Measurements from ENCODE around the gene LARGE1. TPM values are rescaled to one million over a fixed set of nuclear protein-coding genes. Genes with fewer than 3 reads are reported as not detected.
"Not testable (repeated sequence)": the region's sequence is repeated elsewhere in the genome, so short reads cannot be mapped to it uniquely, and the experiment has no call there.

LARGE1 gene
- total RNA-seq, 1 experiment from 2014 or later: 1.6 TPM

DNA sequence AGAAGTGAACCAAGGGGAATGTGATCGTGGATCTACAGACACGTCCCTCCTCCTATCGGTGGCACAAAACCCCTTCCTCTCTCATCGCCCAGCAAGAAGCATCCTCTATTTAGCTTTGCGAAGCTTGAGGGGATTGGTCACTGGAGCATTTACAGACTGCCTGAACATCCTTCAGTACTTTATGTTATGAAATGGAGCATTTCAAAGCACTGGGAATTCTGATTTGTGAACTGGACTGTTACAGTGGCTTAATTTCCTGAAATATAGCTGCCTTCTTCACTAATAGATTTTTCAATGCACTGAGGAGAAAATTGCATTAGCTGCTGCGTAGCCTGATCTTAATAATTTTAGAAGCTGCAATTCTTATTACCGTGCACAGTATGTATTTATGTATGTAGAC, 344.5 kb downstream of the LARGE1 start:
- DNase-seq (ENCODE audit: extremely low read depth, low read depth): no peak

DNA sequence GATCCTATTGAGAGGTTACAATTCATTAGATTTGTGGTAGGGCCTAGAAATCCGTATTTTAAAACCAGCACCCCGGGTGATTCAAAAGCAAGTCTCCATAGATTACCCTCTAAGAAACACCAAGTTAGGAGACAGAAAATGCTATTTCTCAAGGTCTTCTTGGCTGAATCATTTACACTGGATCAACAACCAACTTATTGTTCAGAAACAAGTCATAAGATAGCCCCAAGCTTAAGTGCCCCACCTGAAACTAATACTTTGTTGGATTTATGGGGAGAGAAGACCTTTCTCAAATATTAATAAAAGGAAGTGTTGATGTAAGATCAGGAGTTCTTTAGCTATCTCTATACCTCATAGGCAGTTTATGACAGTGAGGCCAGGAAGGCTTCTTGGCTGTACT, 345.2 kb downstream of the LARGE1 start:
- no peak for DNase-seq (ENCODE audit: extremely low read depth, low read depth)

DNA sequence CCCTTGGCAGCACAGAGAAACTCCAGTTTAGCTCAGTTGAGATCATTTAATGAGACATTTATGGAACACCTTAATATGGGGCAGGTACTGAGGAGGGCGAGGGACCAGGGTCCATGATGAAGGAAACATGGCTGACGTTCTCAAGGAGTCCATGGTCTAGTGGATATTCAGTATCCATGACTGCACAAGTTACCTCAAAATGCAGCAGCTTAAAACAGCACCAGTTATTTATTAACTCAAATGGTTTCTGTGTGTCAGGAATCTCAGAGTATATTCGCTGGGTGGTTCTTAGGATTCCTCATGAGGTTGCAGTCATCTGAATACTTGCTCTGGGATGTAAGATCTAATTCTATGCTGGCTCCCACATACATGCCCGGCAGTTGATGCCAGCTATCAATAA, 346.8 kb downstream of the LARGE1 start:
- no peak for DNase-seq (ENCODE audit: extremely low read depth, low read depth)

DNA sequence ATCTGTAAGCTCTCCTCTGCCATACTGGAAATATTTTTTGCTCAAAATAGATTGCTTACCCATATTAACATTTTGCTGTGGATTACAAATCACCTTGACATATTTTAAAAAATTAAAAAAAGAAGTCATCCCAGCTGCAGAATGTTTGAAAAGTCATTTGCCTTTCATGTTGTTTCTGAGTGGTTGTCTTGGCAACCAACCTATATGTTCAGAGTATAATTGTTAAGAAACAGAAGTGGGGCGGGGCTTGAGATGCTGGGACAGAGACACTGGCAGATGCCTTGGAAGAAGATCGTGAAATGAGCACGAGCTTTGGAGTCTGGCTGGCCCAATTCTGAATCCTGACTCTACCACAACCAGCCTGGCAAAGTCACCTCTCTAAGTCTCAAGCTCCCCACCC, 348.2 kb downstream of the LARGE1 start:
- DNase-seq (ENCODE audit: extremely low read depth, low read depth): no peak

DNA sequence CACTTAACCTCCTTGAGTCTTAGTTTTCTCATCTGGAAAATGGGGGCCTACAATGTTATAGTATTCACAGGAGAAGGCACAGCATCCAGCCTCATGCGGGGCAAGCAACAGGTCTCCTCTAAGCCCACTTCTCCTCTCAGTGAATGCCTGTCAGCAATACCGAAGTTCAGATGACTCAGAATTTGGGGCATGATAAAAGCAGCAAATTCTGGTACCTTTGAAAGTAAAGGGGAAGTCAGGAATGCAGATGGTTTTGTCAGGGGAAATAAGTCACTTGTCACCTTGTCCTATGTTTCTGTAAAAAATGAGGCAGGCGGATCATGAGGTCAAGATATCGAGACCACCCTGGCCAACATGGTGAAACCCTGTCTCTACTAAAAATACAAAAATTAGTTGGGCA, 350.2 kb downstream of the LARGE1 start:
- DNase-seq (ENCODE audit: extremely low read depth, low read depth): no peak

DNA sequence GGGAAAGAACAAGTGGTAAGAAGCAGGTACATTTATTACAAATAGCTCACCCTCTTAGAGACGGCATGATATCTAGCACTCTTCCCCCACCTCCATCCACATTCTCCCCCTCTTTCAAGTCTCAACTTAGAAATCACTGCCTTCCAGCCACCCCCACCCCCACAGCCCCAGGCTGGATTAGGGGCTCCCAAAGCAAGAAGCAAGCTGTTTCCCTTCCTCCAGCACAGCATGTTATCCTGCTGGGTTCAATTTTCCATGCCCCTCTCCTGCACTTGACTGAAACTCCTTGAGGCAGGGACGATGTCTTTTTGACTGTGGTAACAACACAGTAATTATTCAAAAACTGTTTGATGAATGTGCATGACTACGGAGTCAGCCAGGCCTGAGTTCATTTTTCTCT, 350.7 kb downstream of the LARGE1 start:
- no peak for DNase-seq (ENCODE audit: extremely low read depth, low read depth)

DNA sequence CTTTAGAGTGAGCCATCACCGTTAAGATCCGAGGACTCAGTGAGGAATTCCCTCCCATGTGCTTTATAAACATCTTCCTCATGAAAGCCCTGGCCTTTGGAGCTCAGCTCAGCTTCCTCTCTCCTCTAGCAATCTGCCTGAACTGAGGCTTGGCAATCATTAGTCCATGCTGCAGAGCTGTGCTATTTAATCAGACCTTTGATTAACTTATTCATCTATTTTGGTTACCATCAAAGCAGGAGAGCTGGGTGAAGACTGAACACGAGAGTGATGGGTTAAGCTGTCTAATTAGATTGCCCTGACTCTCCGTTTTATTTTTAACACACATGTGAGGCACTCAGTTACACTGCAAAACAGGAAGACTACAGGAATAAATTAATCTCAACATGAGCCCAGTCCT, 351.3 kb downstream of the LARGE1 start:
- no peak for DNase-seq (ENCODE audit: extremely low read depth, low read depth)

DNA sequence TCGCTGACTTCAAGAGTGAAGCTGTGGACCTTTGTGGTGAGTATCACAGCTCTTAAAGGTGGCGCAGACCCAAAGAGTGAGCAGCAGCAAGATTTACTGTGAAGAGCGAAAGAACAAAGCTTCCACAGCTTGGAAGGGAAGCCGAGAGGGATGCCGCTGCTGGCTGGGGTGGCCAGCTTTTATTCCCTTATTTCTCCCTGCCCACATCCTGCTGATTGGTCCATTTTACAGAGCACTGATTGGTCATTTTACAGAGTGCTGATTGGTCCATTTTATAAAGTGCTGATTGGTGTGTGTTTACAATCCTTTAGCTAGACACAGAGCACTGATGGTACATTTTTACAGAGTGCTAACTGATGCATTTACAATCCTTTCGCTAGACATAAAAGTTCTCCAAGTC, 353.8 kb downstream of the LARGE1 start:
- not testable (repeated sequence) for DNase-seq (ENCODE audit: extremely low read depth, low read depth)

DNA sequence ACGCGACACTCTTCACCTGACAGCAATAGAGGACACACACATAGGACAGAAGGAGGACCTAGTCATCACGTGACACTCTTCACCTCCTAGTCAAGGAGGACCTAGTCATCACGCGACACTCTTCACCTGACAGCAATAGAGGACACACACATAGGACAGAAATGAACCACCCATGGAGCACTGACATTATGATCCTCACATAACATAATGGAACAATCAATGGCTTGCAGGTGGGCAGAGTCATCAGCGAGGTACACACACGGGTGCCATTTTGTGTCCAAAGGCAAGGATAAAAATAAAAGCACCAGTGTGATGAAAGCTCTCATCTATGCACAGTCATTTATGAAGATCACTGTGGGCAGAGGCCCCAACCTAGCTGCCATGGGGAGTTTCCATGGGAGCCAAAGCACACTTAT, 354.7 kb downstream of the LARGE1 start:
- DNase-seq (ENCODE audit: extremely low read depth, low read depth): no peak

DNA sequence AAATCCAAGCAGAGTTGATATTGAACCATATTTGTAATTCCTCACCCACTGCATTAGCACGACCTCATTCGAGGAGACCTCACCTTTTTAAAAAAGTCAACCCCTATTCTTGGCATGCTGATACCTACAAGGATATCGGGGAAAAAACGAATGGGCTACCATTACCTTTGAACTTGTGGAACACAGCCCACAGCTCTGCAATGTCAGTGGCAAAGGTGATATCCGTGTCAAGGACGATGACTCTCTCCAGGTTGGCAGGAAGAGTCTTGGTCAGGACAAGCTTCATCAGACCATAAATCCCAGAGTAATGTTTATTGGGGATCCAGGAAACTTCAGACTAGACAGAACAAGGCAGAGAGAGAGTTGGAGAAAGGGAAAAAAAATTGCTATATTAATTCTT, 355.6 kb downstream of the LARGE1 start:
- DNase-seq (ENCODE audit: extremely low read depth, low read depth): no peak

DNA sequence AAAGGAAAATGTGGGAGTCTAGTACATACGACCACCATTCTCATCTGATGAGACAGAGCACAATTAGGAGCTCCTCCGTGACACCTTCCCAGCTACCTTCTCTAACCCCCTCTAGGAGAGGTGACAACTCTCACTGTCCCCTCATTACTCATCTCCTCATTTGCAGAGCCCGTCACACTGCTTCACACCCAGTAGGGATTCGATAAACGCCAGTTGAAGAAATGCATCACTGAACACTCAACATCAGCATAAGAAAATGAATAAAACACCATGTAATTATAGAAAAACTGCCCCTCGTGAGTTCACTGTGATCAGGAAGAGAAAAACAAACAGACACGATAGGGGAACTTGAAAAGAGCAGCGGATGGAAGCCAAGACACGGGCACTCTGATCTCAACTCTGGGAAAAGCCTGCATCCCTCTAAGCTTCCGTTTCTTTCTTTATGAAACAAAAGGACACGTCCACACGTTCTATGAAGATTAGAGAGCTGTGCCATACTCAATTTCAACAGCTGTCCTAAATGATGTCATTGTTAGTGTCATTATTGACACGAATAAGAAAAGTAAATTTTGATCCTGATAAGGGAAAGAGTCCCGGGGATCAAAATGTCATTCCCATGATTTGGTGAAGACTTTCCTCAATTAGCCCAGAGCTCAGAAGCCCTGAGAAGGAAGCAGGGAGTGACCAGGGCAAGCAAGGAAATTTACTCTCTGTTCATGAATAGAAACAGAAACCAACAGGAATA, 356.9 kb downstream of the LARGE1 start:
- no peak for DNase-seq (ENCODE audit: extremely low read depth, low read depth)

DNA sequence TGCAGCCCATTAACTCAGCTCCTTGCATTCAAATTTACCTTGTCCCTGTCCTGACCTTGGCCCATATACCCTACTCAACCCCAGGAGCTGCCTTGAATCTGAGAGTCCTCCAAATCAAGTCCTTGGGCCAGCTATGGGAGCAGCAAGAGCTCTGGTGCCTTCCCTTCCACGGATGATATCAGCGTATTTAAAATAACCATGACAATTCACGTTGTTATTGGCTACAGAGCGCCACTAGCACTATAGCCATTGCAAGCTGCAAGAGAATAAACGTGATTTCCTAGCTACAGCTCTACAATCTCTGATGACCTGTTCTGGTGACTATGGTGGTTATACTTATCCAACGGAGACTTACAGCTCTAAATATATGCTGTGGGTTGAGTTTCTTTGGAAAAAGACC, 357.8 kb downstream of the LARGE1 start:
- DNase-seq (ENCODE audit: extremely low read depth, low read depth): no peak

DNA sequence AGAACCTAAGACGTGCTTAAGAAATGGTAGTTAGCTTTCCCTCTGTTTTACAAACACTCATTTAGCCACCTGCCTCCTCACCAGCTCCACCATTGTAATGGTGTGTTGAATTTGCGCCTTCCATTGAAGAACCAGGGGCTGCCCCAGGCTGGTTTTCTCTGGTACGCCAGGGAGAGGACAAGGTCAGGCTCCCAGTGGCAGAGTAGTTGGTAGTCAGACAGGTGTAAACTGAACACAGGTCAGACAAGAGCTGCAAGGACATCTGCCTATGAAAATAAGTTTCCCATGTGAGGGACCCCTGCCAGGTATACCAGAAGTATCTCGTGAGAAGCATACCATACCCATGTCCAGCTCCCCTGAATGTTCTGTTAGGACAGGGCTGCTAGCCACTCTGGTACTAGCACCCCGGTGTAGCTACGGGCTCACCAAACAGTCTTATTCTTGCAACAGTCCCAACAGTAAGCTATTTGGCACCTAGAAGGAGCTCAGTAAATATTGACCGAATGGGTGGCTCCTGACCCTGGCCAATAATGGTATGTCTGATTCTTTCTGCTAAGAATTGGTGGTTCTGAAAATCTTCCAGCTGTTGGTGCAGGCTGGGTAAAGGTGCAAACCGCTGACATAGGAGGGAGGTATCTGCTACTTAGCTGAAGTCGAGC, 359.0 kb downstream of the LARGE1 start:
- DNase-seq (ENCODE audit: extremely low read depth, low read depth): no peak

DNA sequence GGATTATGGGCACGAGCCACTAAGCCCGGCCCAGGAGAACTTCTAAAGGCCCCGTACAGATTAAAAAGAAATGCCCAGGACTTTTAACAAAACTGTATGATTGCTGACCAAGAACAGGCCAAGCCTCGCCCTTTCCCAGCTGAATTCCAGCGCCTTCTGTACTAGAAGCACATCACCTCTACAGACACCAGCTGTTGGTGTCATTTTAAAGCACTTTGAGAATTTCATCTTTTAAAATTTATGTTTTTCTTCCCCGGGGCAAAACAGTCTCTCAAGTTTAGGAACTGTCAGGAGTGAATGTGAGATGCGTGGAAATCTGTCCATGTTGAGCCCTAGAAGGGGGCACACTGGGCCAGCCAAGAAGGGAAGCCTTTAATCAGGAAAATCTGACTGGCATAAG, 362.4 kb downstream of the LARGE1 start:
- no peak for DNase-seq (ENCODE audit: extremely low read depth, low read depth)

DNA sequence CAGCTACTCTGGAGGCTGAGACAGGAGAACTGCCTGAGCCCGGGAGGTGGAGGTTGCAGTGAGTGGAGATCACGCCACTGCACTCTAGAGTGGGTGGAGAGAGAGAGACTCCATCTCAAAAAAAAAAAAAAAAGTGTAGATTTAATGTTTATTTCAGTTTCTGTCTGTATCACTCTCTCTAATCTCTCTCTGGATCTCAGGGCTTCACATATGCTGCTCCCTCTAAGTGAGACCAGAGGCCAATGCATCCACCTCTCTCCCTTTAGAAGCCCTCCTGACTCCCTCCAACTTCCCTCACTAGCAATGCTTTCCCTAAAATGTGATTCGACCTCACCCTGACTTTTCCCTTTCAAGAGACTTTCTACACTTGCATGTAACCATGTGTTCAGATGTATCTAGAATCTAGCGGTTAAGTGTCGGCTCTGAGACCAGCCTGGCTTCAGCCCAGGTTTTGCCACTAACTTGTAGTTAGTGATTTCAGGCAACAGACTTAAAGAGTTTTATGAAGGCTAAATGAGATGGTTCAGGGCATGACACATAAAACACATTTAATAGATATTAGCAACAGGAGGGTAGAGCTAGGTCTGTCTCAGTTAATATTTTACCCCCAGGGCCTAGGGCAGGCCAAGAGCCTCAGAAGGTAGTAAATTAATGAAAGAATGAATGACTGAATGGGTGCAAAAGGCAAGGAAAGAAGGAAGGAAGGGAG, 364.3 kb downstream of the LARGE1 start:
- no peak for DNase-seq (ENCODE audit: extremely low read depth, low read depth)

DNA sequence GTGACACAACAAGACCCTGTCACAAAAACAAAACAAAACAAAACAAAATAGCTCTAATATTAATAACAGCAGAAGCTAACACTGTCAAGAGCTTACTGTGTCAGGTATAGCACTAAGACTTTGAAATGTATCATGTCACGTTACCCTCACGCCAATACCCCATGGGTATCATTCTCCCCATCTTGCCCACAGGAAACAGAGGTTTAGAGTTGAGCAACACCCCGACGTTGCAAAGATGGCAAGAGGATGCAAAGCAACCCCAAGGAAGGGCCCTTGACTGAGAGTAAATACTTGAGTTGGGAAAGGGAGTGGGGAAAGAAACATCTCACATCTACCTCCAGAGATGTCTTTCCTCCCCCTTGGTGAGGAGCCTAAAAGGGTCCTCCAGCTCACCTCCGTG, 366.8 kb downstream of the LARGE1 start:
- no peak for DNase-seq (ENCODE audit: extremely low read depth, low read depth)

DNA sequence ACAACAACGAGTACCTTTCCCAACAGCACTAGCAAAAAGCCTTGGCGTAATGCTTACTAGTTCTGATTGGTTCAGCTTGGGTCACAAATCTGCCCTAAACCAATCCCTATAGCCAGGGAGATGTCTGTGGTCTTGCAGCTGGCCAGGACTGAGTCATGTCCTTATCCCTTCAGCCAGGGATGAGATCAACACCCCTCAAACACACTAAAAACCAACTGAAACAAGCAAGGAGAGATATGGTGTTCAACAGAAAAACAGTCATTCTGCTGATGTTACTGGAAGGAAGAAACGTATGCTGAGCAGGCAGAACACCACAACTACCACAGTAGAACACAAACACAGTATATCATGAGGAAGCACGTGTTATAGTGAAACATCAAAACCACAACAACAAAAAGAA, 375.6 kb downstream of the LARGE1 start:
- no peak for DNase-seq (ENCODE audit: extremely low read depth, low read depth)

DNA sequence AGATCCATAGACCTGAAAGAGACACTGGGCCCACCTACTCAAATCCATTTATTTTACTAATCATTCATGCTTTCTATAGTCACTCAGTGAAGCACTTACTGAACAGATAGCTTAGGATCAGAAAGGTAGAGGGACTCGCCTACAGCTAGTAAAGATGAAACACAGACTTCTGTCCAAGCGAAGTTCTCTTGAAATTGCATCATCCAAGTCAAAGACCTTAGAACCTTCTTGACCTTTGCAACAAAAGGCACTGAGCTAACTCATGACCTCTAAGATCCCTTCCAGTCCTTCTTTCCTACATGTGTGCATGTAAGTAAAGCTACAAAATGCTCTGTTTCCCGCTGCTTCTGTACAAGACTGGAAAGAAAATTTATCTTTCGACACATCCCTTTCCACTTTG, 377.6 kb downstream of the LARGE1 start:
- no peak for DNase-seq (ENCODE audit: extremely low read depth, low read depth)

DNA sequence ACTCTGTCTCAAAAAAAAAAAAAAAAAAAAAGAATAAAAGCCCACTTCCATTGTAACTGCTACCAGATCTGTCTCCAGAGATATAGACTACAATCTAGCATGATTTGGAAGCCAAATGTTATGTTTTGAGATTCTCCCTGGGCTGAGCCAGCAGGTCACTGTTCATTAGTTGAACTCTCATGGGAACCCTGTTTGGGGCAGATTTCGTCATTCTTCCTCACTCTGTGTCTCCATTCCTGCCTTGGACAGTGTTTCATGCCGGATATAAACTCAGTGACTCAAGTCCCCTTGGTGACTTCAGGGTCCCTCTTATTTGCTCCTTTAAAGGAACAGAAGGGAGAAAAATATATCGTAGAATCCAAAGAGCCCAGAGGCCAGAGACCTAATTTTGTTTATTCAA, 378.1 kb downstream of the LARGE1 start:
- no peak for DNase-seq (ENCODE audit: extremely low read depth, low read depth)

DNA sequence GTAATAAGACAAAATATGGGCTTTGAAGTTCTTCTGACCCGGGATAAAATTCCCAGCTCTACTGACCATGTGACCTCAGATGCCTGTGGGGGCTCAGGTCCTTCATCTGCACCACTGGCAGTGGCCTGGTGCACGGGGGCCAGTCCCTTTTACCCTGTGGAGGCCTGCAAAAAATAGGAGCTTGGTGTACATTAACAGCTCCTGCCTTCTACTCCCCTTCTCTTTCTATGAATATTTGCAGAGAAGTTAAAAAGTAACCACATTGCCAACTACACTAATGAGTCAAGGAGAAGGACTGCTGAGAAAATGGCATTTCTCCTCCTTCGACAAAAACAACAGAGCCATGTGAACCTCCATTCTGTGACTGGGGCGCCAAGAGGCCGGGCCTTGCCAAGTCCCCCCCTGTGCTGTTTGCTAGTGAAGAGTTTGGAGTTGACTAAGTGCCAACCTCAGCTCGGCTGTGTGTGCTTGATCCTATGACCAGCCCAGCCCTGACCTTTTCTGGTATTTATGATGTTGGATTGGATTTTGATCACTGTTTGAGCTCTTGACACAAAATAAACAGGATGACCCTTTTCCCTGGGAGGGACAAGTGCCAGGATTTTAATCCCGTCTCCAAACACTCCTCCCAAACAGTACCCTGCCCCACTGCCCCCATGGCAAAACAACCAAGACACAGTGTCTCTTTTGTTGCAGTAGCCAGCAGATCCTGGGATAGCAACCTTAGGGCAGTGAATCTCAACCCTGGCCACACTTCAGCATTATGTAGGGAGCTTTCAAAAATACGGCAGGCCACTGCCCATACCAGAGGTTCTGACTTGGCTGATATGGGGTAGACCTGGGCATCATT, 380.1 kb downstream of the LARGE1 start:
- no peak for DNase-seq (ENCODE audit: extremely low read depth, low read depth)
